NOMO-1 (cell line): ENCODE measurements around the gene GTSE1.
"Not testable (repeated sequence)": the region's sequence is repeated elsewhere in the genome, so short reads cannot be mapped to it uniquely, and the experiment has no call there.

ENCODE experiments used
- DNase-seq, 2 experiments: peaks; one replicate each; lab custom pipeline; 2025; ENCODE audit not compliant: unreplicated experiment in 2 of 2; lab: John Stamatoyannopoulos, UW

The GTSE1 gene

GRCh38 chr22:46296257-46297150, at the start of gene GTSE1:
GTSE1 (plus strand) TSS chr22:46296870; CDS start chr22:46297401, 531 bp downstream.
- peak; percentile 97 for DNase-seq

GRCh38 chr22:46247443-46247975, 49.2 kb upstream of the GTSE1 start:
- DNase-seq: no peak

GRCh38 chr22:46250035-46250782, 46.5 kb upstream of the GTSE1 start, which contains the start of gene CDPF1:
CDPF1 (minus strand) TSS chr22:46250293; CDS start chr22:46248284, 2,009 bp downstream.
- DNase-seq: peak; percentile 88 to 94

- no peak for DNase-seq
These were observed 45.9 kb upstream of the GTSE1 start for GRCh38 chr22:46250783-46251125.

GRCh38 chr22:46251266-46251665, 45.4 kb upstream of the GTSE1 start:
- no peak for DNase-seq

GRCh38 chr22:46251816-46252380, 44.8 kb upstream of the GTSE1 start:
- no peak for DNase-seq

GRCh38 chr22:46256358-46256958, 40.2 kb upstream of the GTSE1 start:
- no peak for DNase-seq

- peak; percentile 26 to 41 for DNase-seq
These were observed 37.3 kb upstream of the GTSE1 start for GRCh38 chr22:46259374-46259773.

GRCh38 chr22:46260038-46260437, 36.6 kb upstream of the GTSE1 start:
- no peak for DNase-seq

- no peak for DNase-seq
These were observed 34.0 kb upstream of the GTSE1 start for GRCh38 chr22:46262449-46263215.

GRCh38 chr22:46263216-46263590, 33.5 kb upstream of the GTSE1 start, which contains the start of gene PKDREJ:
PKDREJ (minus strand) TSS chr22:46263343; CDS start chr22:46263322, 21 bp downstream.
- DNase-seq: no peak

GRCh38 chr22:46264520-46264919, 32.1 kb upstream of the GTSE1 start:
- not testable (repeated sequence) for DNase-seq

GRCh38 chr22:46265627-46266026, 31.0 kb upstream of the GTSE1 start:
- not testable (repeated sequence) for DNase-seq

GRCh38 chr22:46267431-46268279, 29.0 kb upstream of the GTSE1 start, which contains the start of gene TTC38:
TTC38 (plus strand) TSS chr22:46268008; CDS start chr22:46268040, 32 bp downstream.
- DNase-seq: peak; percentile 50 to 67

GRCh38 chr22:46269564-46269963, 27.1 kb upstream of the GTSE1 start:
- no peak for DNase-seq

- DNase-seq: no peak
These were observed 24.5 kb upstream of the GTSE1 start for GRCh38 chr22:46272196-46272595.

GRCh38 chr22:46272762-46273431, 23.8 kb upstream of the GTSE1 start:
- no peak for DNase-seq

GRCh38 chr22:46273432-46274148, 23.1 kb upstream of the GTSE1 start:
- no peak for DNase-seq
